SIG-M5 treated with dmso at 0.1 percent for 504 hours (cell line): ENCODE results near the gene PCIF1.
"Not testable (repeated sequence)": the region's sequence is repeated elsewhere in the genome, so short reads cannot be mapped to it uniquely, and the experiment has no call there.

Experiments
- DNase-seq: peaks from one replicate; lab custom pipeline; 2025; ENCODE audit not compliant: unreplicated experiment; lab: John Stamatoyannopoulos, UW

The PCIF1 gene

GRCh38 chr20:45946149-45946970 is 11.9 kb downstream of the PCIF1 start:
- peak; percentile 99 for DNase-seq

- DNase-seq: no peak
Observed at GRCh38 chr20:45947110-45947866, 12.8 kb downstream of the PCIF1 start.

GRCh38 chr20:45948261-45948733 is 13.8 kb downstream of the PCIF1 start:
- no peak for DNase-seq

GRCh38 chr20:45948742-45949541 is 14.5 kb downstream of the PCIF1 start:
- DNase-seq: no peak

GRCh38 chr20:45949542-45950329 is 15.3 kb downstream of the PCIF1 start:
- DNase-seq: no peak

- no peak for DNase-seq
Observed at GRCh38 chr20:45950330-45950646, 15.8 kb downstream of the PCIF1 start.

GRCh38 chr20:45951925-45952834 is 17.7 kb downstream of the PCIF1 start:
- no peak for DNase-seq

- no peak for DNase-seq
Observed at GRCh38 chr20:45952861-45953260, 18.4 kb downstream of the PCIF1 start.

GRCh38 chr20:45953672-45954071 is 19.2 kb downstream of the PCIF1 start:
- DNase-seq: no peak

- not testable (repeated sequence) for DNase-seq
Observed at GRCh38 chr20:45956326-45956725, 21.8 kb downstream of the PCIF1 start.

- DNase-seq: no peak
Observed at GRCh38 chr20:45957021-45957941, 22.8 kb downstream of the PCIF1 start.

GRCh38 chr20:45958593-45958992 is 24.1 kb downstream of the PCIF1 start:
- no peak for DNase-seq

GRCh38 chr20:45959126-45959525 is 24.6 kb downstream of the PCIF1 start:
- DNase-seq: no peak

GRCh38 chr20:45959956-45960630 is 25.6 kb downstream of the PCIF1 start:
- DNase-seq: no peak

- DNase-seq: no peak
Observed at GRCh38 chr20:45962031-45962755, 27.7 kb downstream of the PCIF1 start.

GRCh38 chr20:45963059-45964005 is 28.8 kb downstream of the PCIF1 start:
- peak; percentile 29 for DNase-seq
